ENCODE results near the gene ETV6. TPM values are rescaled to one million over a fixed set of nuclear protein-coding genes. Genes with fewer than 3 reads are reported as not detected.

The ETV6 gene
- total RNA-seq, 1 experiment from 2014 or later: 14.1 TPM

DNA sequence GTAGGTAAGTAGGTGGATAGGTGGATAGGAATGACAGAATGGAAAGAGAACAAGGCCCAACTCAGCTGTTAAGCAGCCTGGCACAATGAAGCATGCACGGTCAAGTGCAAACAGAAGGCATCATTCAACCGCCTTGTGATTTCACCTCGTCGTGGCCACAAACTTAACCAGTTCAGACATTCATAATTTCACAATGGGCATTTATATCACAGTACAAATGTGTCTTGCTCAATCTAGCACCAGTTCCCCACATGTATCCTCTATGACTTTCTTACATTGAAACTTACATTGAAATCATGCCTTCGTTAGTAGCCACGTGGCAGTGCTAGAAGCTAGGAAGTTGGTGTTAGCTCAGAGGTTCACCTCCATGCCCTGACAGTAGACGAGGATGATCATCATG is 207.5 kb downstream of the ETV6 start:
- Histone ChIP-seq H3K4me1 (ENCODE audit: control insufficient read depth in 1 of 2, insufficient read depth in 2 of 2, low read length in 2 of 2) (no peaks in the 10 kb centered on the region), H3K79me2 (ENCODE audit: insufficient read depth, low read length) (no peaks in the 10 kb centered on the region), H3K4me3 (replicated peaks in 1 of 2; ENCODE audit: low read depth in 1 of 2, low read length in 2 of 2) (no peak overlapping the region), H3K36me3 (ENCODE audit: control insufficient read depth in 1 of 2, insufficient read depth in 2 of 2, low read length in 2 of 2) (no peaks in the 10 kb centered on the region), H3K9me2 (ENCODE audit: insufficient read depth) (no peaks in the 10 kb centered on the region), H3K9ac (ENCODE audit: low read length) (no peak overlapping the region), H3K27ac (ENCODE audit: low read depth, low read length) (no peak overlapping the region), H3K9me3 (ENCODE audit: control insufficient read depth in 1 of 2, insufficient read depth in 1 of 2, low read depth in 1 of 2, low read length in 2 of 2) (no peaks in the 10 kb centered on the region), H3K4me2 (ENCODE audit: low read length) (no peak overlapping the region), H2AFZ (ENCODE audit: low read depth, low read length, poor library complexity, severe bottlenecking) (no peak overlapping the region), H3K27me3 (ENCODE audit: insufficient read depth, low read length) (no peaks in the 10 kb centered on the region), H4K20me1 (ENCODE audit: insufficient read depth) (no peaks in the 10 kb centered on the region)
- DNase-seq (ENCODE audit: low read depth, low spot score) (no peak), ATAC-seq (no peak)
- intact Hi-C loops (cut with micrococcal nuclease): no loop called here
- ChIA-PET CTCF (no interaction called here), POLR2A (no interaction called here), RAD21 (ENCODE audit: low non-redundant PET in 1 of 2, low total read pairs in 2 of 2, uncharacterized antibody in 2 of 2, unreplicated experiment in 2 of 2) (no interaction called here)
- TF ChIP-seq ZFX (IDR thresholded peaks at IDR 0.05) (no peak), ZNF274 (IDR thresholded peaks at IDR 0.05; ENCODE audit: low read depth, low read length) (no peak), EGR1 (IDR thresholded peaks at IDR 0.05; ENCODE audit: low read depth) (no peak), CEBPB (IDR thresholded peaks at IDR 0.05; ENCODE audit: low read depth) (no peak), EZH2phosphoT487 (IDR thresholded peaks at IDR 0.05; ENCODE audit: borderline replicate concordance) (no peak), SRF (IDR thresholded peaks at IDR 0.05; ENCODE audit: low read depth) (no peak), SIN3A (IDR thresholded peaks at IDR 0.05; ENCODE audit: low read depth) (no peak), CBX3 (IDR thresholded peaks at IDR 0.05; ENCODE audit: low read depth) (no peak), TCF7L2 (IDR thresholded peaks at IDR 0.05; ENCODE audit: borderline replicate concordance, extremely low read depth, insufficient read depth, insufficient read length) (no peak), RAD21 (IDR thresholded peaks at IDR 0.05; ENCODE audit: low read depth) (no peak), YY1 (IDR thresholded peaks at IDR 0.05; ENCODE audit: extremely low read depth, insufficient replicate concordance, low read depth, low read length) (no peak), JUND (IDR thresholded peaks at IDR 0.05) (no peak)
- TF ChIP-seq, protein P1, sequence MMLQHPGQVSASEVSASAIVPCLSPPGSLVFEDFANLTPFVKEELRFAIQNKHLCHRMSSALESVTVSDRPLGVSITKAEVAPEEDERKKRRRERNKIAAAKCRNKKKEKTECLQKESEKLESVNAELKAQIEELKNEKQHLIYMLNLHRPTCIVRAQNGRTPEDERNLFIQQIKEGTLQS (IDR thresholded peaks at IDR 0.05): no peak
- TF ChIP-seq, protein P2, sequence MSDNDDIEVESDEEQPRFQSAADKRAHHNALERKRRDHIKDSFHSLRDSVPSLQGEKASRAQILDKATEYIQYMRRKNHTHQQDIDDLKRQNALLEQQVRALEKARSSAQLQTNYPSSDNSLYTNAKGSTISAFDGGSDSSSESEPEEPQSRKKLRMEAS (IDR thresholded peaks at IDR 0.05): no peak
- TF ChIP-seq, protein P3, sequence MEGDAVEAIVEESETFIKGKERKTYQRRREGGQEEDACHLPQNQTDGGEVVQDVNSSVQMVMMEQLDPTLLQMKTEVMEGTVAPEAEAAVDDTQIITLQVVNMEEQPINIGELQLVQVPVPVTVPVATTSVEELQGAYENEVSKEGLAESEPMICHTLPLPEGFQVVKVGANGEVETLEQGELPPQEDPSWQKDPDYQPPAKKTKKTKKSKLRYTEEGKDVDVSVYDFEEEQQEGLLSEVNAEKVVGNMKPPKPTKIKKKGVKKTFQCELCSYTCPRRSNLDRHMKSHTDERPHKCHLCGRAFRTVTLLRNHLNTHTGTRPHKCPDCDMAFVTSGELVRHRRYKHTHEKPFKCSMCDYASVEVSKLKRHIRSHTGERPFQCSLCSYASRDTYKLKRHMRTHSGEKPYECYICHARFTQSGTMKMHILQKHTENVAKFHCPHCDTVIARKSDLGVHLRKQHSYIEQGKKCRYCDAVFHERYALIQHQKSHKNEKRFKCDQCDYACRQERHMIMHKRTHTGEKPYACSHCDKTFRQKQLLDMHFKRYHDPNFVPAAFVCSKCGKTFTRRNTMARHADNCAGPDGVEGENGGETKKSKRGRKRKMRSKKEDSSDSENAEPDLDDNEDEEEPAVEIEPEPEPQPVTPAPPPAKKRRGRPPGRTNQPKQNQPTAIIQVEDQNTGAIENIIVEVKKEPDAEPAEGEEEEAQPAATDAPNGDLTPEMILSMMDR (IDR thresholded peaks at IDR 0.05 in 2 of 3, conservative IDR thresholded peaks at IDR 0.05 in 1 of 3; ENCODE audit: borderline replicate concordance in 1 of 3, insufficient read depth in 1 of 3, low read depth in 2 of 3, low read length in 2 of 3): no peak
- TF ChIP-seq, protein P4, sequence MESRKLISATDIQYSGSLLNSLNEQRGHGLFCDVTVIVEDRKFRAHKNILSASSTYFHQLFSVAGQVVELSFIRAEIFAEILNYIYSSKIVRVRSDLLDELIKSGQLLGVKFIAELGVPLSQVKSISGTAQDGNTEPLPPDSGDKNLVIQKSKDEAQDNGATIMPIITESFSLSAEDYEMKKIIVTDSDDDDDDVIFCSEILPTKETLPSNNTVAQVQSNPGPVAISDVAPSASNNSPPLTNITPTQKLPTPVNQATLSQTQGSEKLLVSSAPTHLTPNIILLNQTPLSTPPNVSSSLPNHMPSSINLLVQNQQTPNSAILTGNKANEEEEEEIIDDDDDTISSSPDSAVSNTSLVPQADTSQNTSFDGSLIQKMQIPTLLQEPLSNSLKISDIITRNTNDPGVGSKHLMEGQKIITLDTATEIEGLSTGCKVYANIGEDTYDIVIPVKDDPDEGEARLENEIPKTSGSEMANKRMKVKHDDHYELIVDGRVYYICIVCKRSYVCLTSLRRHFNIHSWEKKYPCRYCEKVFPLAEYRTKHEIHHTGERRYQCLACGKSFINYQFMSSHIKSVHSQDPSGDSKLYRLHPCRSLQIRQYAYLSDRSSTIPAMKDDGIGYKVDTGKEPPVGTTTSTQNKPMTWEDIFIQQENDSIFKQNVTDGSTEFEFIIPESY (IDR thresholded peaks at IDR 0.05; ENCODE audit: extremely low read depth, insufficient replicate concordance, low read length): no peak
- BruUV-seq (replicated peaks): no TSS peak
